ENCODE measurements around the gene MOAP1.
"Not testable (repeated sequence)": the region's sequence is repeated elsewhere in the genome, so short reads cannot be mapped to it uniquely, and the experiment has no call there.

The MOAP1 gene

GRCh38 chr14:93183596-93184317 is 940 bp downstream of the MOAP1 start:
- DNase-seq: no peak

GRCh38 chr14:93175492-93175891 is 9.2 kb downstream of the MOAP1 start:
- no peak for DNase-seq

- not testable (repeated sequence) for DNase-seq
Observed at GRCh38 chr14:93174731-93175130, 10.0 kb downstream of the MOAP1 start.

- no peak for DNase-seq
Observed at GRCh38 chr14:93173943-93174395, 10.7 kb downstream of the MOAP1 start.

- DNase-seq: no peak
Observed at GRCh38 chr14:93171376-93171775, 13.3 kb downstream of the MOAP1 start.

GRCh38 chr14:93170141-93170540 is 14.6 kb downstream of the MOAP1 start:
- DNase-seq: not testable (repeated sequence)

- DNase-seq: not testable (repeated sequence)
Observed at GRCh38 chr14:93169619-93170018, 15.1 kb downstream of the MOAP1 start.

- DNase-seq: not testable (repeated sequence)
Observed at GRCh38 chr14:93168610-93169009, 16.1 kb downstream of the MOAP1 start.

GRCh38 chr14:93165271-93166265 is 19.1 kb downstream of the MOAP1 start:
- DNase-seq: not testable (repeated sequence)

GRCh38 chr14:93163564-93163963 is 21.1 kb downstream of the MOAP1 start:
- DNase-seq: no peak

- no peak for DNase-seq
Observed at GRCh38 chr14:93161411-93161940, 23.2 kb downstream of the MOAP1 start.

- no peak for DNase-seq
Observed at GRCh38 chr14:93160353-93160801, 24.3 kb downstream of the MOAP1 start.

- DNase-seq: not testable (repeated sequence)
Observed at GRCh38 chr14:93159625-93160352, 24.9 kb downstream of the MOAP1 start.

- DNase-seq: not testable (repeated sequence)
Observed at GRCh38 chr14:93158349-93158748, 26.3 kb downstream of the MOAP1 start.

- no peak for DNase-seq
Observed at GRCh38 chr14:93156693-93157369, 27.9 kb downstream of the MOAP1 start.

- no peak for DNase-seq
Observed at GRCh38 chr14:93155667-93156066, 29.0 kb downstream of the MOAP1 start.

- DNase-seq: no peak
Observed at GRCh38 chr14:93153121-93153520, 31.6 kb downstream of the MOAP1 start.

- no peak for DNase-seq
Observed at GRCh38 chr14:93150227-93151208, 34.2 kb downstream of the MOAP1 start.

GRCh38 chr14:93148979-93149378 is 35.7 kb downstream of the MOAP1 start:
- no peak for DNase-seq

- no peak for DNase-seq
Observed at GRCh38 chr14:93146119-93146518, 38.6 kb downstream of the MOAP1 start.
